GM12801 (cell line): ENCODE data around the gene GSX2.

ENCODE experiments used
- CTCF ChIP-seq: IDR thresholded peaks from one replicate; pipeline ENCODE4 v1.5.1; 2011; ENCODE audit warnings: control low read depth; ENCODE audit not compliant: insufficient read length; ENCODE audit errors: extremely low read depth

Gene GSX2

GRCh38 chr4:54066088-54066415 lies 33.9 kb upstream of the GSX2 start:
- TF ChIP-seq CTCF, result no peak

GRCh38 chr4:54066718-54067129 lies 33.2 kb upstream of the GSX2 start:
- TF ChIP-seq CTCF, result no peak

GRCh38 chr4:54067166-54067565 lies 32.8 kb upstream of the GSX2 start:
- TF ChIP-seq CTCF, result no peak

GRCh38 chr4:54073271-54073880 lies 26.6 kb upstream of the GSX2 start:
- TF ChIP-seq CTCF, result no peak

- no peak for TF ChIP-seq CTCF
Measured at GRCh38 chr4:54074381-54074780, 25.6 kb upstream of the GSX2 start.

- TF ChIP-seq CTCF, result no peak
Measured at GRCh38 chr4:54076673-54077072, 23.3 kb upstream of the GSX2 start.

- TF ChIP-seq CTCF, result no peak
Measured at GRCh38 chr4:54077812-54078211, 22.2 kb upstream of the GSX2 start.

GRCh38 chr4:54082168-54082567 lies 17.8 kb upstream of the GSX2 start:
- TF ChIP-seq CTCF, result no peak
